Breast epithelium (tissue), 3 donors: ENCODE data around the gene NAP1L1.

Source experiments
- POLR2A ChIP-seq: fragments of 450-650 bp; IDR thresholded peaks from one replicate; pipeline ENCODE4 v1.6.1; 2016; ENCODE audit warnings: antibody characterized with exemption, mild to moderate bottlenecking, moderate library complexity
- POLR2AphosphoS5 ChIP-seq, 3 donors: sonication (generic); formaldehyde crosslinking; IDR thresholded peaks; one replicate each; pipeline ENCODE4 v1.6.1; 2017; ENCODE audit warnings: antibody characterized with exemption in 3 of 3
- TF ChIP-seq, protein P1 (sequence below), 3 donors: fragments of 450-650 bp; IDR thresholded peaks; one replicate each; pipeline ENCODE4 v1.5.1; 2016 to 2017; ENCODE audit warnings: antibody characterized with exemption in 3 of 3, mild to moderate bottlenecking in 3 of 3, moderate library complexity in 3 of 3

- no peak for TF ChIP-seq POLR2AphosphoS5 (IDR thresholded peaks at IDR 0.05)
- TF ChIP-seq, protein P1, sequence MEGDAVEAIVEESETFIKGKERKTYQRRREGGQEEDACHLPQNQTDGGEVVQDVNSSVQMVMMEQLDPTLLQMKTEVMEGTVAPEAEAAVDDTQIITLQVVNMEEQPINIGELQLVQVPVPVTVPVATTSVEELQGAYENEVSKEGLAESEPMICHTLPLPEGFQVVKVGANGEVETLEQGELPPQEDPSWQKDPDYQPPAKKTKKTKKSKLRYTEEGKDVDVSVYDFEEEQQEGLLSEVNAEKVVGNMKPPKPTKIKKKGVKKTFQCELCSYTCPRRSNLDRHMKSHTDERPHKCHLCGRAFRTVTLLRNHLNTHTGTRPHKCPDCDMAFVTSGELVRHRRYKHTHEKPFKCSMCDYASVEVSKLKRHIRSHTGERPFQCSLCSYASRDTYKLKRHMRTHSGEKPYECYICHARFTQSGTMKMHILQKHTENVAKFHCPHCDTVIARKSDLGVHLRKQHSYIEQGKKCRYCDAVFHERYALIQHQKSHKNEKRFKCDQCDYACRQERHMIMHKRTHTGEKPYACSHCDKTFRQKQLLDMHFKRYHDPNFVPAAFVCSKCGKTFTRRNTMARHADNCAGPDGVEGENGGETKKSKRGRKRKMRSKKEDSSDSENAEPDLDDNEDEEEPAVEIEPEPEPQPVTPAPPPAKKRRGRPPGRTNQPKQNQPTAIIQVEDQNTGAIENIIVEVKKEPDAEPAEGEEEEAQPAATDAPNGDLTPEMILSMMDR (IDR thresholded peaks at IDR 0.05): no peak
- no peak for TF ChIP-seq POLR2A
Measured at GRCh38 chr12:76069339-76069738, 15.1 kb downstream of the NAP1L1 start.
